GM18868 (cell line): Measurements from ENCODE around the gene KRT72.
"Not testable (repeated sequence)": the region's sequence is repeated elsewhere in the genome, so short reads cannot be mapped to it uniquely, and the experiment has no call there.

ENCODE experiments used
- ATAC-seq: cut with Tn5 transposase; IDR thresholded peaks from one replicate; pipeline ENCODE4 v1.9.1; 2021; ENCODE audit warnings: mild to moderate bottlenecking, moderate library complexity; ENCODE audit not compliant: unreplicated experiment

The KRT72 gene

GRCh38 chr12:52608161-52608560, 6.9 kb upstream of the KRT72 start:
- ATAC-seq, result no peak

- ATAC-seq, result no peak
Measured at GRCh38 chr12:52607314-52607713, 6.1 kb upstream of the KRT72 start.

GRCh38 chr12:52606581-52607218, 5.4 kb upstream of the KRT72 start:
- ATAC-seq, result no peak

- no peak for ATAC-seq
Measured at GRCh38 chr12:52606096-52606495, 4.8 kb upstream of the KRT72 start.

- ATAC-seq, result no peak
Measured at GRCh38 chr12:52605542-52605941, 4.3 kb upstream of the KRT72 start.

- ATAC-seq, result no peak
Measured at GRCh38 chr12:52604859-52605258, 3.6 kb upstream of the KRT72 start.

GRCh38 chr12:52603314-52603713, 2.1 kb upstream of the KRT72 start:
- no peak for ATAC-seq

GRCh38 chr12:52602552-52602951, 1.3 kb upstream of the KRT72 start:
- ATAC-seq, result no peak

GRCh38 chr12:52601671-52602070, 408 bp upstream of the KRT72 start:
- no peak for ATAC-seq

GRCh38 chr12:52600475-52600874, 788 bp downstream of the KRT72 start:
- ATAC-seq, result no peak

GRCh38 chr12:52600071-52600470, 1.2 kb downstream of the KRT72 start:
- no peak for ATAC-seq

GRCh38 chr12:52598966-52599365, 2.3 kb downstream of the KRT72 start:
- ATAC-seq, result no peak

GRCh38 chr12:52594237-52594636, 7.0 kb downstream of the KRT72 start:
- ATAC-seq, result not testable (repeated sequence)

GRCh38 chr12:52591521-52591920, 9.7 kb downstream of the KRT72 start:
- ATAC-seq, result no peak

- no peak for ATAC-seq
Measured at GRCh38 chr12:52590021-52590420, 11.2 kb downstream of the KRT72 start.

- no peak for ATAC-seq
Measured at GRCh38 chr12:52587563-52587962, 13.7 kb downstream of the KRT72 start.

GRCh38 chr12:52585946-52586345, 15.3 kb downstream of the KRT72 start:
- ATAC-seq, result no peak

- ATAC-seq, result no peak
Measured at GRCh38 chr12:52585066-52585465, 16.2 kb downstream of the KRT72 start.

GRCh38 chr12:52584156-52584682, 17.0 kb downstream of the KRT72 start:
- no peak for ATAC-seq

- ATAC-seq, result no peak
Measured at GRCh38 chr12:52582971-52583456, 18.2 kb downstream of the KRT72 start.

GRCh38 chr12:52582486-52582885, 18.8 kb downstream of the KRT72 start:
- no peak for ATAC-seq

- ATAC-seq, result no peak
Measured at GRCh38 chr12:52581481-52581880, 19.8 kb downstream of the KRT72 start.

GRCh38 chr12:52581066-52581465, 20.2 kb downstream of the KRT72 start:
- ATAC-seq, result no peak
